GM12878 (cell line): ENCODE measurements around the gene MOCS1. TPM values are rescaled to one million over a fixed set of nuclear protein-coding genes. Genes with fewer than 3 reads are reported as not detected.

Experiments
- ATAC-seq: fragments of 200-7000 bp; cut with Tn5 transposase; 3 replicates; pipeline ENCODE4 v1.9.1; 2020; ENCODE audit warnings: mild to moderate bottlenecking, moderate library complexity
- BruUV-seq: library from RNA; stranded (reverse); fragments of 400-500 nt; replicated peaks from 2 replicates; lab custom pipeline; 2021; lab: Mats Ljungman, UMichigan
- CTCF ChIA-PET: fragments of 300-600 bp; sonication (Branson Sonifier 250); formaldehyde crosslinking; extraction: SDS; loops from one replicate; lab custom pipeline; 2021; ENCODE audit warnings: inconsistent platforms; lab: Yijun Ruan, JAX
- POLR2A ChIA-PET: fragments of 350-600 bp; formaldehyde crosslinking; extraction: SDS; loops from one replicate; lab custom pipeline; 2021; ENCODE audit warnings: inconsistent platforms; lab: Charles Lee
- RAD21 ChIA-PET: fragments of 300-600 bp; sonication (Branson Sonifier 250); formaldehyde crosslinking; loops from one replicate; lab custom pipeline; 2023; ENCODE audit warnings: antibody characterized with exemption; ENCODE audit not compliant: unreplicated experiment; lab: Charles Lee
- SMC1A ChIA-PET: fragments of 300-600 bp; sonication (Branson Sonifier 250); formaldehyde crosslinking; loops from one replicate; lab custom pipeline; 2023; ENCODE audit not compliant: unreplicated experiment, uncharacterized antibody; lab: Charles Lee
- DNase-seq: peaks from one replicate; pipeline ENCODE4 v3.0.0-alpha.2; 2011; ENCODE audit warnings: low read depth, low spot score
- FAIRE-seq: peaks from 3 replicates; lab custom pipeline; 2011; peaks lifted over from hg19 to GRCh38; lab: Jason Lieb, UNC
- H2AFZ ChIP-seq: 2 replicates; pipeline ENCODE4 v1.6.0; 2011; ENCODE audit warnings: low read depth, low read length, control low read depth; ENCODE audit not compliant: control insufficient read depth
- H3K27ac ChIP-seq: 2 replicates; pipeline ENCODE4 v1.5.1; 2011; ENCODE audit warnings: control low read depth; ENCODE audit not compliant: control insufficient read depth, insufficient read depth
- H3K27me3 ChIP-seq, 2 experiments: replicated peaks in 1 of 2; 2 replicates each; pipeline versions ENCODE4 v1.6.0 to v1.6.1; 2011; ENCODE audit warnings: low read length in 1 of 2; ENCODE audit not compliant: control insufficient read depth in 2 of 2, insufficient read depth in 2 of 2
- H3K36me3 ChIP-seq, 2 experiments: 2 replicates each; pipeline ENCODE4 v1.5.1; 2011; ENCODE audit warnings: low read length in 1 of 2; ENCODE audit not compliant: control insufficient read depth in 2 of 2, insufficient read depth in 2 of 2
- H3K4me1 ChIP-seq: 2 replicates; pipeline ENCODE4 v1.6.1; 2011; ENCODE audit warnings: mild to moderate bottlenecking, low read length, moderate library complexity, mixed read lengths; ENCODE audit not compliant: control insufficient read depth, insufficient read depth
- H3K4me2 ChIP-seq: 2 replicates; pipeline ENCODE4 v1.6.0; 2011; ENCODE audit warnings: control low read depth; ENCODE audit not compliant: control insufficient read depth, insufficient read depth
- H3K4me3 ChIP-seq: fragments of 200-600 bp; sonication (generic); 2 replicates; pipeline ENCODE4 v1.5.1; 2016
- H3K79me2 ChIP-seq: 2 replicates; pipeline ENCODE4 v1.6.0; 2011; ENCODE audit warnings: low read length; ENCODE audit not compliant: control insufficient read depth, insufficient read depth
- H3K9ac ChIP-seq: 2 replicates; pipeline ENCODE4 v1.8.0; 2011; ENCODE audit warnings: low read length, control low read depth, mixed read lengths; ENCODE audit not compliant: control insufficient read depth, insufficient read depth
- H3K9me3 ChIP-seq: replicated peaks from 3 replicates; pipeline ENCODE4 v1.5.1; 2011; ENCODE audit warnings: mild to moderate bottlenecking, low read length; ENCODE audit not compliant: control insufficient read depth, insufficient read depth
- H4K20me1 ChIP-seq: 2 replicates; pipeline ENCODE4 v1.6.0; 2011; ENCODE audit not compliant: control insufficient read depth, insufficient read depth
- CEBPZ ChIP-seq: fragments of 150-350 bp; IDR thresholded peaks from 2 replicates; pipeline ENCODE4 v1.6.1; 2016; ENCODE audit warnings: low read depth, low read length
- CREM ChIP-seq: IDR thresholded peaks from 2 replicates; pipeline ENCODE4 v1.6.1; 2014; ENCODE audit warnings: antibody characterized with exemption, low read depth
- HDGF ChIP-seq: fragments of 450-650 bp; IDR thresholded peaks from 2 replicates; pipeline ENCODE4 v1.6.1; 2016; ENCODE audit warnings: antibody characterized with exemption
- IRF4 ChIP-seq: IDR thresholded peaks from 2 replicates; pipeline ENCODE4 v1.6.1; 2011; ENCODE audit warnings: low read depth, low read length
- NR2C2 ChIP-seq: IDR thresholded peaks from 2 replicates; pipeline ENCODE4 v1.6.1; 2011; ENCODE audit warnings: borderline replicate concordance, low read depth; ENCODE audit not compliant: control insufficient read depth, insufficient read length
- NR2F1 ChIP-seq: fragments of 450-650 bp; conservative IDR thresholded peaks from 2 replicates; pipeline ENCODE4 v1.6.1; 2017; ENCODE audit warnings: mild to moderate bottlenecking
- NRF1 ChIP-seq: conservative IDR thresholded peaks from 2 replicates; pipeline ENCODE4 v1.6.1; 2011; ENCODE audit warnings: mild to moderate bottlenecking, low read depth, low read length, improper control_type of control experiment
- PRDM15 ChIP-seq: fragments of 450-650 bp; formaldehyde crosslinking; IDR thresholded peaks from 2 replicates; pipeline ENCODE4 v1.4.0; 2020; ENCODE audit warnings: mild to moderate bottlenecking, moderate library complexity
- RCOR1 ChIP-seq: conservative IDR thresholded peaks from 2 replicates; pipeline ENCODE4 v1.6.1; 2012; ENCODE audit warnings: low read depth, low read length, improper control_type of control experiment
- RELA ChIP-seq: fragments of 450-650 bp; IDR thresholded peaks from 2 replicates; pipeline ENCODE4 v1.8.0; 2014; ENCODE audit warnings: borderline replicate concordance; ENCODE audit not compliant: partially characterized antibody
- SPI1 ChIP-seq: IDR thresholded peaks from 2 replicates; pipeline ENCODE4 v1.6.1; 2011; ENCODE audit warnings: low read depth, mild to moderate bottlenecking, low read length, moderate library complexity, borderline replicate concordance; ENCODE audit not compliant: insufficient read depth
- YY1 ChIP-seq: IDR thresholded peaks from 2 replicates; pipeline ENCODE4 v1.6.1; 2011; ENCODE audit warnings: low read depth, mild to moderate bottlenecking, low read length
- ZBTB4 ChIP-seq: fragments of 450-650 bp; formaldehyde crosslinking; IDR thresholded peaks from 2 replicates; pipeline ENCODE4 v1.4.0; 2022; ENCODE audit warnings: mild to moderate bottlenecking, moderate library complexity
- WGBS: methylation state at CpG from one replicate; pipeline ENCODE4 v1.1.6; 2016; ENCODE audit warnings: low lambda C conversion rate; ENCODE audit not compliant: insufficient replicate concordance, insufficient coverage; ENCODE audit errors: missing lambda C conversion rate; 5-methylcytosine and 5-hydroxymethylcytosine counted together
- in situ Hi-C: fragments of 300-500 bp; cut with MboI; formaldehyde crosslinking; loops from 9 replicates; pipeline ENCODE4 v1.14.3; 2018; ENCODE audit warnings: mixed read lengths
- intact Hi-C: fragments of 100-400 bp; cut with micrococcal nuclease; formaldehyde crosslinking; loops from one replicate; pipeline ENCODE4 v1.14.2; 2022; ENCODE audit not compliant: unreplicated experiment
- polyA plus RNA-seq, 11 experiments: library from polyadenylated mRNA; depleted of rRNA in 4 of 11; unstranded in 6 of 11; stranded (reverse) in 5 of 11; fragments of >200 nt; fragmentation: Nextera tagmentation in 4 of 11; fragmentation: Illumina TruSeq in 1 of 11; extraction: Ambion mirVana in 4 of 11; extraction: Trizol in 1 of 11; gene quantifications; 1 replicate in 1 of 11; 2 replicates in 10 of 11; pipeline versions ENCODE4 v1.2.1 to v1.2.3, GENCODE V29; 2011 to 2016; ENCODE audit warnings: inconsistent platforms in 2 of 11, missing spikeins in 2 of 11, low read depth in 1 of 11
- total RNA-seq, 4 experiments: library from RNA; depleted of rRNA in 3 of 4; stranded (reverse); fragments of >200 nt in 3 of 4; fragmentation: Illumina TruSeq in 1 of 4; extraction: Trizol in 1 of 4; gene quantifications; 2 replicates each; pipeline versions ENCODE4 v1.2.1 to v1.2.3, GENCODE V29; 2013 to 2021

MOCS1 gene
- total and polyA plus RNA-seq, 10 of the 15 experiments (the other 5 are each of a cell fraction or from before 2014, with no cell fraction given) = 0.02 to 5.4 (median 0.16) TPM; not detected in 2

- Histone ChIP-seq H2AFZ (no peak overlapping the region), H3K4me1 (no peaks in the 10 kb centered on the region), H3K9me3 (no peaks in the 10 kb centered on the region), H3K4me2 (no peak overlapping the region), H3K9ac (no peak overlapping the region), H3K27ac (no peak overlapping the region), H3K27me3 (no peaks in the 10 kb centered on the region), H3K79me2 (no peaks in the 10 kb centered on the region), H3K36me3 (no peaks in the 10 kb centered on the region), H3K4me3 (no peak overlapping the region), H4K20me1 (no peaks in the 10 kb centered on the region)
- ChIA-PET SMC1A (interaction anchor here (0.7 kb wide), 1 partner anchor 346 kb away, joined by 3 read pairs; no protein-coding TSS in a partner anchor), CTCF (no interaction called here), RAD21 (no interaction called here), POLR2A (no interaction called here)
- FAIRE-seq = no peak
- 40% methylated on average over 5 of the region's 5 CpGs for whole genome bisulfite sequencing
- in situ Hi-C loops = no loop called here
- intact Hi-C loops = no loop called here
- no peak for DNase-seq
- ATAC-seq = no peak
- BruUV-seq = no TSS peak
- no peak for TF ChIP-seq NR2F1
- no peak for TF ChIP-seq PRDM15 (CRISPR knock-in tag)
- no peak for TF ChIP-seq SPI1
- TF ChIP-seq NRF1 = no peak
- TF ChIP-seq HDGF = no peak
- TF ChIP-seq RELA = no peak
- no peak for TF ChIP-seq NR2C2
- TF ChIP-seq RCOR1 = no peak
- no peak for TF ChIP-seq CEBPZ
- TF ChIP-seq YY1 = no peak
- TF ChIP-seq IRF4 = no peak
- no peak for TF ChIP-seq ZBTB4
- TF ChIP-seq CREM = no peak
These were observed 26.9 kb upstream of the MOCS1 start for GRCh38 chr6:39961178-39961577.
